ENCODE data around the gene TMEM38B. TPM values are rescaled to one million over a fixed set of nuclear protein-coding genes. Genes with fewer than 3 reads are reported as not detected.

TMEM38B gene
- total RNA-seq, 4 donors from 2014 or later: 9.9 to 18.0 (median 12.5) TPM

GRCh38 chr9:105656131-105656921 lies 38.0 kb upstream of the TMEM38B start:
- peaks cover 0 to 9% (median 0%) of the 10 kb centered on the region in 4 donors for H3K4me1 ChIP-seq
- DNase-seq: peak in 2 of 3 donors; percentile 52 to 56
- no peaks in the 10 kb centered on the region for H3K9me3 ChIP-seq
- peaks cover 0 to 8% of the 10 kb centered on the region in 2 donors for H3K27me3 ChIP-seq
- H3K36me3 ChIP-seq: no peaks in the 10 kb centered on the region
- TF ChIP-seq CTCF (IDR thresholded peaks at IDR 0.05): peak in 4 of 6 experiments; percentile 22 to 46 (median 37)
- TF ChIP-seq POLR2A (IDR thresholded peaks at IDR 0.05): no peak
- no peak overlapping the region for H3K27ac ChIP-seq
- peak overlapping the region; percentile 23 to 63 (median 49) for H3K4me3 ChIP-seq

GRCh38 chr9:105658351-105658750 lies 36.0 kb upstream of the TMEM38B start:
- no peak for DNase-seq

GRCh38 chr9:105661011-105661410 lies 33.3 kb upstream of the TMEM38B start:
- no peak for TF ChIP-seq POLR2A (IDR thresholded peaks at IDR 0.05)
- no peak for TF ChIP-seq CTCF (IDR thresholded peaks at IDR 0.05)
- no peak overlapping the region for H3K27ac ChIP-seq
- H3K9me3 ChIP-seq: no peaks in the 10 kb centered on the region
- peaks cover 0 to 8% of the 10 kb centered on the region in 2 donors for H3K27me3 ChIP-seq
- no peaks in the 10 kb centered on the region for H3K36me3 ChIP-seq
- DNase-seq: no peak
- H3K4me3 ChIP-seq: no peak overlapping the region
- peaks cover 0 to 7% (median 2%) of the 10 kb centered on the region in 4 donors for H3K4me1 ChIP-seq

More at GRCh38 chr9:105658351-105658750, 36.0 kb upstream of the TMEM38B start:
- H3K4me1 ChIP-seq: peaks cover 0 to 9% (median 2%) of the 10 kb centered on the region in 4 donors
- no peak overlapping the region for H3K4me3 ChIP-seq
- H3K36me3 ChIP-seq: no peaks in the 10 kb centered on the region
- TF ChIP-seq POLR2A (IDR thresholded peaks at IDR 0.05): no peak
- no peak for TF ChIP-seq CTCF (IDR thresholded peaks at IDR 0.05)
- no peak overlapping the region for H3K27ac ChIP-seq
- H3K9me3 ChIP-seq: no peaks in the 10 kb centered on the region
- peaks cover 0 to 8% of the 10 kb centered on the region in 2 donors for H3K27me3 ChIP-seq

- H3K36me3 ChIP-seq: no peaks in the 10 kb centered on the region
- no peak for DNase-seq
- no peaks in the 10 kb centered on the region for H3K27me3 ChIP-seq
- peaks cover 0 to 3% (median 0%) of the 10 kb centered on the region in 4 donors for H3K4me1 ChIP-seq
- H3K27ac ChIP-seq: no peak within 1 kb of the TSS
- TF ChIP-seq POLR2A (IDR thresholded peaks at IDR 0.05) (no peak), CTCF (IDR thresholded peaks at IDR 0.05) (no peak)
- no peak within 1 kb of the TSS for H3K4me3 ChIP-seq
- no peaks in the 10 kb centered on the region for H3K9me3 ChIP-seq
Measured at GRCh38 chr9:105662184-105663104, 31.9 kb upstream of the TMEM38B start, which contains the start of gene TAL2. Gene TAL2, plus strand, starts transcription at chr9:105662457. Its CDS starts 40 bp downstream, at chr9:105662497.

GRCh38 chr9:105663914-105664313 lies 30.4 kb upstream of the TMEM38B start:
- H3K4me1 ChIP-seq: peaks cover 0 to 3% (median 0%) of the 10 kb centered on the region in 4 donors
- TF ChIP-seq CTCF (IDR thresholded peaks at IDR 0.05) (no peak), POLR2A (IDR thresholded peaks at IDR 0.05) (no peak)
- DNase-seq: no peak
- no peak overlapping the region for H3K27ac ChIP-seq
- H3K36me3 ChIP-seq: no peaks in the 10 kb centered on the region
- H3K27me3 ChIP-seq: no peaks in the 10 kb centered on the region
- H3K4me3 ChIP-seq: no peak overlapping the region
- no peaks in the 10 kb centered on the region for H3K9me3 ChIP-seq

Measured in Peyer's patch (tissue), 4 donors.